PC-3 (cell line): Measurements from ENCODE around the gene PCSK2. TPM values are rescaled to one million over a fixed set of nuclear protein-coding genes. Genes with fewer than 3 reads are reported as not detected.

Experiments used
- ATAC-seq: fragments of 200-7000 bp; cut with Tn5 transposase; 2 replicates; pipeline ENCODE4 v1.9.1; 2020; ENCODE audit warnings: mild to moderate bottlenecking, moderate library complexity
- BruUV-seq: library from RNA; stranded (reverse); fragments of 400-500 nt; replicated peaks from 2 replicates; lab custom pipeline; 2021; lab: Mats Ljungman, UMichigan
- CTCF ChIA-PET: fragments of 300-600 bp; sonication (Branson Sonifier 250); formaldehyde crosslinking; loops from one replicate; lab custom pipeline; 2022; ENCODE audit warnings: antibody characterized with exemption; lab: Charles Lee
- POLR2A ChIA-PET: fragments of 300-600 bp; sonication (Branson Sonifier 250); formaldehyde crosslinking; loops from one replicate; lab custom pipeline; 2022; ENCODE audit warnings: antibody characterized with exemption; ENCODE audit not compliant: unreplicated experiment; lab: Charles Lee
- DNase-seq: peaks from one replicate; pipeline ENCODE4 v3.0.0-alpha.2; 2015
- H2AFZ ChIP-seq: fragments of 300-600 bp; sonication (generic); 2 replicates; pipeline ENCODE4 v1.6.0; 2016; ENCODE audit warnings: antibody characterized with exemption, low read length
- H3F3A ChIP-seq: fragments of 300-600 bp; sonication (generic); one replicate; pipeline ENCODE4 v1.6.0; 2017; ENCODE audit warnings: antibody characterized with exemption, low read length, control low read depth, mild to moderate bottlenecking; ENCODE audit not compliant: unreplicated experiment
- H3K27ac ChIP-seq: fragments of 300-600 bp; sonication (generic); 2 replicates; pipeline ENCODE4 v1.5.1; 2016; ENCODE audit warnings: mild to moderate bottlenecking, low read length
- H3K27me3 ChIP-seq: fragments of 300-600 bp; sonication (generic); 2 replicates; pipeline ENCODE4 v1.6.1; 2016; ENCODE audit warnings: low read length, mixed read lengths
- H3K36me3 ChIP-seq: fragments of 300-600 bp; sonication (generic); 2 replicates; pipeline ENCODE4 v1.6.1; 2016; ENCODE audit warnings: low read depth, mixed run types, low read length, mixed read lengths
- H3K4me1 ChIP-seq: fragments of 300-600 bp; sonication (generic); 2 replicates; pipeline ENCODE4 v1.5.1; 2016; ENCODE audit warnings: low read length; ENCODE audit not compliant: insufficient read depth
- H3K4me2 ChIP-seq: fragments of 300-600 bp; sonication (generic); 2 replicates; pipeline ENCODE4 v1.6.0; 2016; ENCODE audit warnings: low read length
- H3K4me3 ChIP-seq: fragments of 300-600 bp; sonication (generic); 2 replicates; pipeline ENCODE4 v1.5.1; 2016; ENCODE audit warnings: mild to moderate bottlenecking, low read length, mixed read lengths
- H3K79me2 ChIP-seq: fragments of 300-600 bp; sonication (generic); 2 replicates; pipeline ENCODE4 v1.6.1; 2017; ENCODE audit warnings: low read length, mixed read lengths
- H3K9ac ChIP-seq: fragments of 300-600 bp; sonication (generic); 2 replicates; pipeline ENCODE4 v1.6.0; 2016; ENCODE audit warnings: mild to moderate bottlenecking, low read length
- H3K9me2 ChIP-seq: fragments of 300-600 bp; sonication (generic); replicated peaks from 2 replicates; pipeline ENCODE4 v1.6.1; 2016; ENCODE audit warnings: mixed run types, low read length, mixed read lengths
- H3K9me3 ChIP-seq: fragments of 300-600 bp; sonication (generic); 2 replicates; pipeline ENCODE4 v1.6.1; 2016; ENCODE audit warnings: low read length, mixed read lengths
- H4K20me1 ChIP-seq: fragments of 300-600 bp; sonication (generic); 2 replicates; pipeline ENCODE4 v1.6.1; 2016; ENCODE audit warnings: low read length, mixed read lengths
- EZH2 ChIP-seq: fragments of 300-600 bp; sonication (generic); IDR thresholded peaks from one replicate; pipeline ENCODE4 v1.6.1; 2017; ENCODE audit warnings: antibody characterized with exemption, mild to moderate bottlenecking, low read length; ENCODE audit not compliant: unreplicated experiment
- EZH2phosphoT487 ChIP-seq: fragments of 300-600 bp; sonication (generic); IDR thresholded peaks from 2 replicates; pipeline ENCODE4 v1.6.1; 2018; ENCODE audit warnings: mild to moderate bottlenecking, antibody characterized with exemption, low read length, borderline replicate concordance
- intact Hi-C: fragments of 100-400 bp; cut with micrococcal nuclease; formaldehyde crosslinking; loops from 2 replicates; pipeline ENCODE4 v1.9.0; 2023
- total RNA-seq: library from RNA; depleted of rRNA; stranded (reverse); fragments of >200 nt; gene quantifications from 2 replicates; pipeline ENCODE4 v1.2.3, GENCODE V29; 2014
- TF ChIP-seq, protein P1 (sequence below): fragments of 300-600 bp; sonication (generic); conservative IDR thresholded peaks from 2 replicates; pipeline ENCODE4 v1.5.1; 2017; ENCODE audit warnings: antibody characterized with exemption, low read depth, mild to moderate bottlenecking, low read length

Gene PCSK2
- total RNA-seq, 1 experiment from 2014 or later: not detected

DNA sequence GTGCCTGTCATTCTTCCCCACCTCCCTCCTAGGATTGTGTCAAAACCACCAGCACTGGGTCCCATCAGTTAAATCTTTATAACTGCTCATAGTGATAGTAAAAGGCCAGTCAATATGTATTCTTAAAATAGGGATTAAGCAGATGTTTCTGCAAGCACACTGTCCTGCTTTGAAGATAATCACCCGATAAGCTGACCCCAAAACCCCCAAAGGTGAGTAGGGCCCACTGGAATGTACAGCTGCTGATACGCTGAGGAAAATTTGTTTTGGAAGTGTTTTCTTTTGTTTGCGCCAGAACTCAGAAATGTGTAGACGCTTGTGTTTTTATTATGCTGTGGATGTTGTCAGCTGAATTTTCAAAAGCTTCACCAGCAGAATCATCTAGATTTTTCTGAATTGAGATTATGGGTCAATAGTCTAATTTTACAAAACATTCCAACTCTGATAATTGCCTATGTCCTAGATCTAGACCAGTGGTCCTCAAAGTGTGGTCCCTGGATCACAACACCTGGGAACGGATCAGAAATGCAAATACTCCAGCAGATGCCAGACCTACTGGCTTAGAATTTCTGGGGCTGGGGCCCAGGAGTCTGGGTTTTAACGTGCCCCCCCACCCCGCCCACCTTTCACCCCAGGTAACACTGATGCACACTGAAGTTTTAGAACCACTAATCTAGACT lies 292.9 kb downstream of the PCSK2 start:
- ATAC-seq: no peak
- intact Hi-C loops: no loop called here
- CTCF ChIA-PET: interaction anchor here (0.6 kb wide), 1 partner anchor 219 kb away, joined by 9 read pairs; no protein-coding TSS in a partner anchor

DNA sequence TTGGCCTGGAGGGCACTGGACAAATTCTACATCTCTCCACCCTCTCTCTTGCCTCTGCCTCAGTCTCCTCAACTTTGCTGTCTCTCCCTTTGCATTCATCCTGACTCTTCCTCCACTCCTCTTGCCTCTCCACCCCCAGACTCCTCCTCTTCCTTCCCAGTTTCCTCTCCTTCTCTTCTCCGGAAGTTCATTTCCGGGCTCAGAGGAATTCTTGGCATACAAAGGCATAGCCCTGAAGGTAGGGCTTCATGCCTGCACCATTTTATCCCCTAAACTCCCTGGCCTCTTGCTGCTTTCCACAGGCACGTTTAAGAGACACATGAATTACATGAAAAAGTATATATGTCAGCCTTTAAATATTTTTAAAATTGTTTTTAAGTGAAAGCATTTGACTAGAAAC lies 293.7 kb downstream of the PCSK2 start:
- no peak for DNase-seq
- H3K9me3 ChIP-seq: no peaks in the 10 kb centered on the region
- intact Hi-C loops: no loop called here
- no peak overlapping the region for H3K27ac ChIP-seq
- H3K79me2 ChIP-seq: no peaks in the 10 kb centered on the region
- CTCF ChIA-PET: interaction anchor here (0.6 kb wide), 1 partner anchor 218 kb away, joined by 9 read pairs; no protein-coding TSS in a partner anchor
- H3K4me2 ChIP-seq: no peak overlapping the region
- H4K20me1 ChIP-seq: no peaks in the 10 kb centered on the region
- H3F3A ChIP-seq: no peaks in the 10 kb centered on the region
- H3K27me3 ChIP-seq: no peaks in the 10 kb centered on the region
- TF ChIP-seq, protein P1, sequence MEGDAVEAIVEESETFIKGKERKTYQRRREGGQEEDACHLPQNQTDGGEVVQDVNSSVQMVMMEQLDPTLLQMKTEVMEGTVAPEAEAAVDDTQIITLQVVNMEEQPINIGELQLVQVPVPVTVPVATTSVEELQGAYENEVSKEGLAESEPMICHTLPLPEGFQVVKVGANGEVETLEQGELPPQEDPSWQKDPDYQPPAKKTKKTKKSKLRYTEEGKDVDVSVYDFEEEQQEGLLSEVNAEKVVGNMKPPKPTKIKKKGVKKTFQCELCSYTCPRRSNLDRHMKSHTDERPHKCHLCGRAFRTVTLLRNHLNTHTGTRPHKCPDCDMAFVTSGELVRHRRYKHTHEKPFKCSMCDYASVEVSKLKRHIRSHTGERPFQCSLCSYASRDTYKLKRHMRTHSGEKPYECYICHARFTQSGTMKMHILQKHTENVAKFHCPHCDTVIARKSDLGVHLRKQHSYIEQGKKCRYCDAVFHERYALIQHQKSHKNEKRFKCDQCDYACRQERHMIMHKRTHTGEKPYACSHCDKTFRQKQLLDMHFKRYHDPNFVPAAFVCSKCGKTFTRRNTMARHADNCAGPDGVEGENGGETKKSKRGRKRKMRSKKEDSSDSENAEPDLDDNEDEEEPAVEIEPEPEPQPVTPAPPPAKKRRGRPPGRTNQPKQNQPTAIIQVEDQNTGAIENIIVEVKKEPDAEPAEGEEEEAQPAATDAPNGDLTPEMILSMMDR: no peak
- no peak for TF ChIP-seq EZH2
- no peak for TF ChIP-seq EZH2phosphoT487
- ATAC-seq: no peak
- H3K4me1 ChIP-seq: no peaks in the 10 kb centered on the region
- POLR2A ChIA-PET: no interaction called here
- H3K36me3 ChIP-seq: no peaks in the 10 kb centered on the region
- H3K9ac ChIP-seq: no peak overlapping the region
- no peaks in the 10 kb centered on the region for H3K9me2 ChIP-seq
- no TSS peak for BruUV-seq
- no peak overlapping the region for H2AFZ ChIP-seq
- no peak overlapping the region for H3K4me3 ChIP-seq

More for the DNA sequence above, 292.9 kb downstream of the PCSK2 start:
- Histone ChIP-seq H3K9me3 (no peaks in the 10 kb centered on the region), H3K79me2 (no peaks in the 10 kb centered on the region), H3K4me2 (no peak overlapping the region), H2AFZ (no peak overlapping the region), H3K4me1 (no peaks in the 10 kb centered on the region), H4K20me1 (no peaks in the 10 kb centered on the region), H3K9ac (no peak overlapping the region), H3K9me2 (no peaks in the 10 kb centered on the region), H3K36me3 (no peaks in the 10 kb centered on the region), H3K4me3 (no peak overlapping the region), H3K27me3 (no peaks in the 10 kb centered on the region), H3F3A (no peaks in the 10 kb centered on the region), H3K27ac (no peak overlapping the region)
- POLR2A ChIA-PET: no interaction called here
- BruUV-seq: no TSS peak
- TF ChIP-seq EZH2 (no peak), EZH2phosphoT487 (no peak)
- TF ChIP-seq, protein P1: no peak
- DNase-seq: no peak

DNA sequence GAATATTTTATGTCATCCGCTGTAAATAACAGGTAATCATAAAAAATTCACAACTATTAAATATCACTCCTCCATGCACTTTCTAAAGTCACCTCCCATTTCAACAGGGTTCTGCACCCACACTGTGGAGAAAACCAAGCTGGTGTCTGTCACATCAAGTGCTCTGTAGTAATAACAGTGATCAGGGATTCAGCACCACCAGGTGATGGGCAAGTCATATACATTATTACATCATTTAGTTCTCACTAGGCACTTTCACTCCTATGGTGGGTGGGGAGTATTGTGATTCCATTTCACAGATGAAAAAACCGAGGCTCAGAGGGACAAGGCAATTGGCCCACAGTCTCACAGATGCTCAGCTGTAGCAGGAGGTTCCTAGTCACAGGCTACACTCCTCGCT lies 295.7 kb downstream of the PCSK2 start:
- Histone ChIP-seq H4K20me1 (no peaks in the 10 kb centered on the region), H3F3A (no peaks in the 10 kb centered on the region), H2AFZ (no peak overlapping the region), H3K79me2 (no peaks in the 10 kb centered on the region), H3K4me1 (no peaks in the 10 kb centered on the region), H3K9me3 (no peaks in the 10 kb centered on the region), H3K9me2 (no peaks in the 10 kb centered on the region), H3K27ac (no peak overlapping the region), H3K4me2 (no peak overlapping the region), H3K36me3 (no peaks in the 10 kb centered on the region), H3K9ac (no peak overlapping the region), H3K4me3 (no peak overlapping the region), H3K27me3 (no peaks in the 10 kb centered on the region)
- ChIA-PET CTCF (no interaction called here), POLR2A (no interaction called here)
- BruUV-seq: no TSS peak
- DNase-seq (no peak), ATAC-seq (no peak)
- TF ChIP-seq EZH2 (no peak), EZH2phosphoT487 (no peak)
- TF ChIP-seq, protein P1: no peak
- intact Hi-C loops: no loop called here
